Measurements from ENCODE around the gene TEX26. TPM values are rescaled to one million over a fixed set of nuclear protein-coding genes. Genes with fewer than 3 reads are reported as not detected.

TEX26 gene
- polyA plus RNA-seq, 2 of the 4 experiments (the other 2 are of a cell fraction) = not detected

- no peak overlapping the region for H3K27ac ChIP-seq
- no peak for FAIRE-seq
- no peak overlapping the region for H3K4me2 ChIP-seq
- no peaks in the 10 kb centered on the region for H3K9me3 ChIP-seq
- ChIA-PET CTCF (no interaction called here), POLR2A (no interaction called here)
- H3K4me3 ChIP-seq = no peak overlapping the region
- DNase-seq (ENCODE audit: low read depth in 1 of 2, low spot score in 1 of 2) = no peak
- no peaks in the 10 kb centered on the region for H3K4me1 ChIP-seq
- ATAC-seq = no peak
- TF ChIP-seq E2F6 (IDR thresholded peaks at IDR 0.05; ENCODE audit: borderline replicate concordance, low read depth) (no peak), FOSB (CRISPR knock-in tag; IDR thresholded peaks at IDR 0.05) (no peak), USF2 (IDR thresholded peaks at IDR 0.05) (no peak), CHD2 (IDR thresholded peaks at IDR 0.05; ENCODE audit: low read length, partially characterized antibody) (no peak), SREBF2 (IDR thresholded peaks at IDR 0.05) (no peak), GATA3 (IDR thresholded peaks at IDR 0.05; ENCODE audit: borderline replicate concordance) (no peak), CTCF (IDR thresholded peaks at IDR 0.05) (no peak), ZNF302 (CRISPR knock-in tag; IDR thresholded peaks at IDR 0.05) (no peak), MAX (IDR thresholded peaks at IDR 0.05) (no peak), CHD4 (IDR thresholded peaks at IDR 0.05; ENCODE audit: borderline replicate concordance) (no peak)
- WGBS (ENCODE audit: missing lambda C conversion rate) = 18% methylated on average over 3 of the region's 3 CpGs
Measured at GRCh38 chr13:30933354-30933670, 856 bp downstream of the TEX26 start.

- Histone ChIP-seq H3K4me3 (no peak overlapping the region), H3K4me1 (no peaks in the 10 kb centered on the region), H3K9me3 (no peaks in the 10 kb centered on the region), H3K27ac (no peak overlapping the region), H3K4me2 (no peak overlapping the region)
- ChIA-PET CTCF (interaction anchor here (0.8 kb wide), 1 partner anchor 11 kb away, joined by 3 read pairs; no protein-coding TSS in a partner anchor), POLR2A (no interaction called here)
- DNase-seq (ENCODE audit: low read depth in 1 of 2, low spot score in 1 of 2) (peak in 1 of 2 experiments; percentile 6), ATAC-seq (peak in 1 of 2 experiments; percentile 62; a peak in 2 of 6 replicates), FAIRE-seq (no peak)
- TF ChIP-seq TFCP2L1 (CRISPR knock-in tag; IDR thresholded peaks at IDR 0.05) = no peak
- no peak for TF ChIP-seq FOSB (CRISPR knock-in tag; IDR thresholded peaks at IDR 0.05)
- TF ChIP-seq NFE2L2 (conservative IDR thresholded peaks at IDR 0.05; ENCODE audit: low read length) = no peak
- no peak for TF ChIP-seq HDAC2 (IDR thresholded peaks at IDR 0.05)
- no peak for TF ChIP-seq KDM5A (IDR thresholded peaks at IDR 0.05)
- WGBS (ENCODE audit: missing lambda C conversion rate) = 31% methylated on average over 3 of the region's 6 CpGs
Measured at GRCh38 chr13:30934381-30934780, 1.9 kb downstream of the TEX26 start.

- WGBS (ENCODE audit: missing lambda C conversion rate) = 0% methylated on average over 1 of the region's 3 CpGs
- Histone ChIP-seq H3K4me1 (no peaks in the 10 kb centered on the region), H3K9me3 (no peaks in the 10 kb centered on the region), H3K27ac (no peak overlapping the region), H3K4me2 (no peak overlapping the region), H3K4me3 (no peak overlapping the region)
- POLR2A ChIA-PET = no interaction called here
- no peak for ATAC-seq
- no peak for FAIRE-seq
- CTCF ChIA-PET = no interaction called here
- no peak for DNase-seq (ENCODE audit: low read depth in 1 of 2, low spot score in 1 of 2)
- TF ChIP-seq MAZ (IDR thresholded peaks at IDR 0.05; ENCODE audit: borderline replicate concordance, low read depth, low read length) (no peak), JUN (IDR thresholded peaks at IDR 0.05) (no peak), POLR2A (IDR thresholded peaks at IDR 0.05; ENCODE audit: low read length) (no peak), GATA3 (IDR thresholded peaks at IDR 0.05; ENCODE audit: borderline replicate concordance) (no peak), BHLHE40 (IDR thresholded peaks at IDR 0.05; ENCODE audit: low read depth, low read length) (no peak)
Measured at GRCh38 chr13:30934803-30935202, 2.3 kb downstream of the TEX26 start.

- 7% methylated on average over 4 of the region's 4 CpGs for WGBS (ENCODE audit: missing lambda C conversion rate)
- DNase-seq (ENCODE audit: low read depth in 1 of 2, low spot score in 1 of 2) = no peak
- H3K27ac ChIP-seq = no peak overlapping the region
- no peaks in the 10 kb centered on the region for H3K4me1 ChIP-seq
- no peak overlapping the region for H3K4me3 ChIP-seq
- ChIA-PET CTCF (no interaction called here), POLR2A (no interaction called here)
- H3K9me3 ChIP-seq = no peaks in the 10 kb centered on the region
- TF ChIP-seq NFE2L2 (conservative IDR thresholded peaks at IDR 0.05; ENCODE audit: low read length) (no peak), EHF (CRISPR knock-in tag; IDR thresholded peaks at IDR 0.05) (no peak), ELK1 (IDR thresholded peaks at IDR 0.05; ENCODE audit: low read depth, low read length) (no peak), ESRRA (IDR thresholded peaks at IDR 0.05; ENCODE audit: borderline replicate concordance, low read length) (no peak), CHD2 (IDR thresholded peaks at IDR 0.05; ENCODE audit: low read length, partially characterized antibody) (no peak), EHMT2 (IDR thresholded peaks at IDR 0.05; ENCODE audit: low read depth) (no peak)
- FAIRE-seq = no peak
- no peak overlapping the region for H3K4me2 ChIP-seq
- no peak for ATAC-seq
Measured at GRCh38 chr13:30936971-30937370, 4.5 kb downstream of the TEX26 start.

Measured in A549 (cell line).